T47D (cell line): Measurements from ENCODE around the gene KNG1.

Experiments
- DNase-seq, 2 experiments: peaks; one replicate each; pipeline versions ENCODE4 v3.0.0 to v3.0.0-alpha.2; 2011 to 2012; ENCODE audit warnings: low read depth in 1 of 2, low spot score in 1 of 2
- JUND ChIP-seq: IDR thresholded peaks from 2 replicates; pipeline ENCODE4 v1.6.1; 2012; ENCODE audit warnings: low read depth
- in situ Hi-C: cut with HindIII; loops from 2 replicates; pipeline ENCODE4 v1.10.0; 2016; ENCODE audit warnings: low sequenced_read_pairs, low pct_unique_long_range_greater_than_20kb

KNG1 gene

GRCh38 chr3:186760141-186760833 is 43.1 kb downstream of the KNG1 start:
- in situ Hi-C loops: no loop called here
- DNase-seq: peak in 1 of 2 experiments; percentile 92
- no peak for TF ChIP-seq JUND

GRCh38 chr3:186760897-186761447 is 43.8 kb downstream of the KNG1 start:
- TF ChIP-seq JUND: no peak
- DNase-seq: no peak
- in situ Hi-C loops: no loop called here

GRCh38 chr3:186772281-186772694 is 55.1 kb downstream of the KNG1 start:
- no peak for DNase-seq
- in situ Hi-C loops: no loop called here
- TF ChIP-seq JUND: no peak

GRCh38 chr3:186772701-186773417 is 55.7 kb downstream of the KNG1 start:
- no peak for TF ChIP-seq JUND
- in situ Hi-C loops: no loop called here
- peak; percentile 71 to 75 for DNase-seq

- in situ Hi-C loops: no loop called here
- DNase-seq: no peak
- TF ChIP-seq JUND: no peak
These were observed 58.8 kb downstream of the KNG1 start for GRCh38 chr3:186775999-186776398.

GRCh38 chr3:186779204-186779603 is 62.0 kb downstream of the KNG1 start:
- no peak for DNase-seq
- TF ChIP-seq JUND: no peak
- in situ Hi-C loops: no loop called here

- in situ Hi-C loops: no loop called here
- peak in 1 of 2 experiments; percentile 56 for DNase-seq
These were observed 65.4 kb downstream of the KNG1 start for GRCh38 chr3:186782542-186783057.

GRCh38 chr3:186783058-186783730 is 66.0 kb downstream of the KNG1 start, which contains the start of gene EIF4A2:
Gene EIF4A2 (plus strand): TSS chr3:186783577. CDS start chr3:186783611, 34 bp downstream.
- peak; percentile 68 for TF ChIP-seq JUND
- in situ Hi-C loops: no loop called here
- DNase-seq: peak; percentile 95 to 98

More at GRCh38 chr3:186782542-186783057, 65.4 kb downstream of the KNG1 start:
- no peak for TF ChIP-seq JUND

GRCh38 chr3:186783731-186784515 is 66.8 kb downstream of the KNG1 start:
- DNase-seq: peak; percentile 64 to 91
- TF ChIP-seq JUND: no peak; the same call in none of the 2 replicates
- in situ Hi-C loops: no loop called here

GRCh38 chr3:186784820-186785494 is 67.8 kb downstream of the KNG1 start:
- DNase-seq: peak in 1 of 2 experiments; percentile 58
- in situ Hi-C loops: no loop called here
- peak; percentile 35; the same call in 1 of the 2 replicates for TF ChIP-seq JUND

GRCh38 chr3:186785495-186786018 is 68.4 kb downstream of the KNG1 start:
- TF ChIP-seq JUND: no peak; the same call in none of the 2 replicates
- no peak for DNase-seq
- in situ Hi-C loops: no loop called here
